ENCODE data around the gene PLEK.
A peak's percentile ranks its signal among the peaks of the same experiment; 100 is the strongest.
"Not testable (repeated sequence)": the region's sequence is repeated elsewhere in the genome, so short reads cannot be mapped to it uniquely, and the experiment has no call there.

Gene PLEK

GRCh38 chr2:68356599-68357239 is 8.4 kb upstream of the PLEK start:
- no peak for DNase-seq

GRCh38 chr2:68357605-68358337 is 7.3 kb upstream of the PLEK start:
- DNase-seq = no peak

GRCh38 chr2:68359889-68360288 is 5.2 kb upstream of the PLEK start:
- DNase-seq = no peak

GRCh38 chr2:68362069-68362468 is 3.0 kb upstream of the PLEK start:
- peak; percentile 86 for DNase-seq

GRCh38 chr2:68362749-68363148 is 2.3 kb upstream of the PLEK start:
- DNase-seq = no peak

GRCh38 chr2:68363721-68364120 is 1.4 kb upstream of the PLEK start:
- no peak for DNase-seq

- DNase-seq = no peak
Measured at GRCh38 chr2:68366083-68366560, 1.0 kb downstream of the PLEK start.

- DNase-seq = no peak
Measured at GRCh38 chr2:68367953-68368653, 3.0 kb downstream of the PLEK start.

- no peak for DNase-seq
Measured at GRCh38 chr2:68368654-68369336, 3.7 kb downstream of the PLEK start.

- no peak for DNase-seq
Measured at GRCh38 chr2:68369337-68369734, 4.3 kb downstream of the PLEK start.

GRCh38 chr2:68371138-68371537 is 6.1 kb downstream of the PLEK start:
- DNase-seq = no peak

GRCh38 chr2:68371581-68371980 is 6.5 kb downstream of the PLEK start:
- DNase-seq = peak; percentile 45

GRCh38 chr2:68372485-68372884 is 7.4 kb downstream of the PLEK start:
- DNase-seq = no peak

- no peak for DNase-seq
Measured at GRCh38 chr2:68374184-68374583, 9.1 kb downstream of the PLEK start.

GRCh38 chr2:68375582-68375981 is 10.5 kb downstream of the PLEK start:
- DNase-seq = no peak

- no peak for DNase-seq
Measured at GRCh38 chr2:68377137-68377780, 12.2 kb downstream of the PLEK start.

- DNase-seq = not testable (repeated sequence)
Measured at GRCh38 chr2:68378779-68379178, 13.7 kb downstream of the PLEK start.

GRCh38 chr2:68379184-68379708 is 14.2 kb downstream of the PLEK start:
- DNase-seq = peak; percentile 72

- DNase-seq = no peak
Measured at GRCh38 chr2:68383778-68384177, 18.7 kb downstream of the PLEK start.

GRCh38 chr2:68384485-68385107 is 19.5 kb downstream of the PLEK start:
- DNase-seq = no peak

GRCh38 chr2:68385220-68385906 is 20.3 kb downstream of the PLEK start:
- peak; percentile 82 for DNase-seq
